ENCODE measurements around the gene CBLIF.

- no peak for TF ChIP-seq L3MBTL2 (conservative IDR thresholded peaks at IDR 0.05)
- no peak for TF ChIP-seq FOXA1 (IDR thresholded peaks at IDR 0.05)
- TF ChIP-seq SUZ12 (IDR thresholded peaks at IDR 0.05), result no peak
- no peak for TF ChIP-seq NFRKB (IDR thresholded peaks at IDR 0.05)
- TF ChIP-seq BHLHE40 (IDR thresholded peaks at IDR 0.05; ENCODE audit: borderline replicate concordance), result no peak
- TF ChIP-seq TARDBP (IDR thresholded peaks at IDR 0.05), result no peak
- TF ChIP-seq SP1 (IDR thresholded peaks at IDR 0.05), result no peak
- no peak for TF ChIP-seq PKNOX1 (IDR thresholded peaks at IDR 0.05)
- no peak for TF ChIP-seq HDGF (IDR thresholded peaks at IDR 0.05; ENCODE audit: borderline replicate concordance)
Observed at GRCh38 chr11:59839615-59840014, 5.7 kb downstream of the CBLIF start.

All from HEK293T (cell line).